ENCODE results near the gene NT5DC3. TPM values are rescaled to one million over a fixed set of nuclear protein-coding genes. Genes with fewer than 3 reads are reported as not detected.

NT5DC3 gene
- polyA plus RNA-seq, 3 donors, result 0.27 to 4.8 (median 0.93) TPM

DNA sequence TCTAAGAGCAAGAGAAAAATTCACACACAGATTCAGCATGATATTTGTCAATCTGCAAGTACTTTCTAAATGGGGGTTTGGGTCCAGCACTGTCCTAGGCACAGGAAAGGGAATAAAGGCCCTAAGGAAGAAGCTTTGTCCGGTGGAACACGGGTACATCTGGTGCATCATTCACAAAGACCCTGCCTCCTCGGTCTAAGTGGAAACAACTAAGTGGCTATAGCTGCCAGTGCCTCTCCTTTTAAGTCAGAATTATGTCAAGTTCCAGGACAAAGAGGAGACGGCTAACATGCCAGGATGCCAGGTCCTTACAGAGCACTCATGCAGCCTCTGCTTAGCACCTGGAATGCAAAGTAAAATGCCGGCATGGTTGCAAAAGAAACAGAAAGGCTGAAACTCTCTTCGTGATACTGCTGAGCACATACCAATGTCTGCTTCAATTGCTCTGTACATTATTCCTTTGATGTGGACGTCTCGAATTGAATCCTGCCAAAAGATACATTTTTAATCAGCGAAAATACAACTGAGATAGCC lies 47.5 kb downstream of the NT5DC3 start:
- peaks cover 25 to 56% of the 10 kb centered on the region in 2 donors for H3K36me3 ChIP-seq (replicated peaks in 1 of 2; ENCODE audit: control insufficient read depth in 1 of 2, insufficient read depth in 2 of 2, low read length in 2 of 2)
- TF ChIP-seq, protein P1, sequence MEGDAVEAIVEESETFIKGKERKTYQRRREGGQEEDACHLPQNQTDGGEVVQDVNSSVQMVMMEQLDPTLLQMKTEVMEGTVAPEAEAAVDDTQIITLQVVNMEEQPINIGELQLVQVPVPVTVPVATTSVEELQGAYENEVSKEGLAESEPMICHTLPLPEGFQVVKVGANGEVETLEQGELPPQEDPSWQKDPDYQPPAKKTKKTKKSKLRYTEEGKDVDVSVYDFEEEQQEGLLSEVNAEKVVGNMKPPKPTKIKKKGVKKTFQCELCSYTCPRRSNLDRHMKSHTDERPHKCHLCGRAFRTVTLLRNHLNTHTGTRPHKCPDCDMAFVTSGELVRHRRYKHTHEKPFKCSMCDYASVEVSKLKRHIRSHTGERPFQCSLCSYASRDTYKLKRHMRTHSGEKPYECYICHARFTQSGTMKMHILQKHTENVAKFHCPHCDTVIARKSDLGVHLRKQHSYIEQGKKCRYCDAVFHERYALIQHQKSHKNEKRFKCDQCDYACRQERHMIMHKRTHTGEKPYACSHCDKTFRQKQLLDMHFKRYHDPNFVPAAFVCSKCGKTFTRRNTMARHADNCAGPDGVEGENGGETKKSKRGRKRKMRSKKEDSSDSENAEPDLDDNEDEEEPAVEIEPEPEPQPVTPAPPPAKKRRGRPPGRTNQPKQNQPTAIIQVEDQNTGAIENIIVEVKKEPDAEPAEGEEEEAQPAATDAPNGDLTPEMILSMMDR (IDR thresholded peaks at IDR 0.05), result no peak
- no peak overlapping the region for H3K27ac ChIP-seq (ENCODE audit: low read depth in 1 of 2, low read length in 2 of 2)
- peaks cover 2% of the 10 kb centered on the region for H3K4me1 Mint-ChIP-seq
- no peak overlapping the region for H2AFZ ChIP-seq (ENCODE audit: insufficient read depth, low read depth, low read length, poor library complexity, severe bottlenecking)
- H3K27ac Mint-ChIP-seq, result no peak overlapping the region
- H3K4me3 ChIP-seq (replicated peaks in 1 of 3; ENCODE audit: low read depth in 2 of 3, low read length in 3 of 3), result no peak overlapping the region
- H3K4me1 ChIP-seq (ENCODE audit: control insufficient read depth in 1 of 2, insufficient read depth in 2 of 2, low read length in 2 of 2), result no peaks in the 10 kb centered on the region
- H3K4me2 ChIP-seq (replicated peaks; ENCODE audit: extremely low read depth, low read length, poor library complexity, severe bottlenecking), result no peak overlapping the region
- no peaks in the 10 kb centered on the region for H3K9me3 Mint-ChIP-seq
- H3K9me3 ChIP-seq (replicated peaks in 1 of 2; ENCODE audit: control insufficient read depth in 1 of 2, insufficient read depth in 1 of 2, low read length in 2 of 2), result no peaks in the 10 kb centered on the region
- 91% methylated on average over 8 of the region's 9 CpGs for WGBS (ENCODE audit: insufficient coverage)
- no peaks in the 10 kb centered on the region for H3K79me2 ChIP-seq (ENCODE audit: insufficient read depth, low read length)
- peaks cover 29 to 60% of the 10 kb centered on the region in 2 donors for H3K36me3 Mint-ChIP-seq
- H3K9ac ChIP-seq (ENCODE audit: insufficient read depth, low read length, poor library complexity, severe bottlenecking), result no peak overlapping the region
- DNase-seq, result no peak
- no peak overlapping the region for H3K4me3 Mint-ChIP-seq
- peaks cover 0 to 3% (median 0%) of the 10 kb centered on the region in 3 donors for H3K27me3 Mint-ChIP-seq (ENCODE audit: low read depth in 3 of 3)
- no peaks in the 10 kb centered on the region for H4K20me1 ChIP-seq (ENCODE audit: insufficient read depth, low read length)
- H3K27me3 ChIP-seq (ENCODE audit: control insufficient read depth in 2 of 2, insufficient read depth in 2 of 2, low read length in 2 of 2), result no peaks in the 10 kb centered on the region
- intact Hi-C loops (cut with micrococcal nuclease), result no loop called here

DNA sequence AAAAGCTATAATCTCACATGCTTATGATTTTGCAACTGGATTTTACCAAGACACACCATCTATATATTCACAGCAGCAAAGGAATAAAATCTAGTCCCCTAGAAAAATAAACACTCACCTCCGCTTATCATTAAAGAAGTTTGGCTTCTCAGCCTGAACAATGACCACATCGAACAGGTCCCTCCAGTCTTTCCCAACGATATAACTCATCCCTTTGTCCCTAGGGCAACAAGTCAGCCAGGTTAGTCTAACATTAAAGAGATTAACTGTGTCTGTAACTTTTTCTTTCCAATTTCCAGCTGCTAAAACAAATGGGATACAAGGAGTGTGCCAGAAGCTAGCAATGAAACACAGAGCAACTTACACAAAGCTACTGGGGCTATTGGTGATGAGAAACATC lies 48.0 kb downstream of the NT5DC3 start:
- peaks cover 25 to 54% of the 10 kb centered on the region in 2 donors for H3K36me3 ChIP-seq (replicated peaks in 1 of 2; ENCODE audit: control insufficient read depth in 1 of 2, insufficient read depth in 2 of 2, low read length in 2 of 2)
- Mint-ChIP-seq H3K4me3 (no peak overlapping the region), H3K27ac (no peak overlapping the region), H3K9me3 (no peaks in the 10 kb centered on the region), H3K36me3 (peaks cover 26 to 55% of the 10 kb centered on the region in 2 donors), H3K4me1 (peaks cover 2% of the 10 kb centered on the region), H3K27me3 (ENCODE audit: low read depth in 3 of 3) (peaks cover 0 to 3% (median 0%) of the 10 kb centered on the region in 3 donors)
- no peak for DNase-seq
- H4K20me1 ChIP-seq (ENCODE audit: insufficient read depth, low read length), result no peaks in the 10 kb centered on the region
- H3K27ac ChIP-seq (ENCODE audit: low read depth in 1 of 2, low read length in 2 of 2), result no peak overlapping the region
- H3K4me1 ChIP-seq (ENCODE audit: control insufficient read depth in 1 of 2, insufficient read depth in 2 of 2, low read length in 2 of 2), result no peaks in the 10 kb centered on the region
- TF ChIP-seq, protein P1 (IDR thresholded peaks at IDR 0.05), result no peak
- no peak overlapping the region for H3K9ac ChIP-seq (ENCODE audit: insufficient read depth, low read length, poor library complexity, severe bottlenecking)
- H2AFZ ChIP-seq (ENCODE audit: insufficient read depth, low read depth, low read length, poor library complexity, severe bottlenecking), result no peak overlapping the region
- intact Hi-C loops (cut with micrococcal nuclease), result no loop called here
- 81% methylated on average over 3 of the region's 3 CpGs for WGBS (ENCODE audit: insufficient coverage)
- H3K4me3 ChIP-seq (replicated peaks in 1 of 3; ENCODE audit: low read depth in 2 of 3, low read length in 3 of 3), result no peak overlapping the region
- H3K4me2 ChIP-seq (replicated peaks; ENCODE audit: extremely low read depth, low read length, poor library complexity, severe bottlenecking), result no peak overlapping the region
- H3K9me3 ChIP-seq (replicated peaks in 1 of 2; ENCODE audit: control insufficient read depth in 1 of 2, insufficient read depth in 1 of 2, low read length in 2 of 2), result no peaks in the 10 kb centered on the region
- H3K79me2 ChIP-seq (ENCODE audit: insufficient read depth, low read length), result no peaks in the 10 kb centered on the region
- H3K27me3 ChIP-seq (ENCODE audit: control insufficient read depth in 2 of 2, insufficient read depth in 2 of 2, low read length in 2 of 2), result no peaks in the 10 kb centered on the region
